ENCODE data around the gene INPP4B.

INPP4B gene

DNA sequence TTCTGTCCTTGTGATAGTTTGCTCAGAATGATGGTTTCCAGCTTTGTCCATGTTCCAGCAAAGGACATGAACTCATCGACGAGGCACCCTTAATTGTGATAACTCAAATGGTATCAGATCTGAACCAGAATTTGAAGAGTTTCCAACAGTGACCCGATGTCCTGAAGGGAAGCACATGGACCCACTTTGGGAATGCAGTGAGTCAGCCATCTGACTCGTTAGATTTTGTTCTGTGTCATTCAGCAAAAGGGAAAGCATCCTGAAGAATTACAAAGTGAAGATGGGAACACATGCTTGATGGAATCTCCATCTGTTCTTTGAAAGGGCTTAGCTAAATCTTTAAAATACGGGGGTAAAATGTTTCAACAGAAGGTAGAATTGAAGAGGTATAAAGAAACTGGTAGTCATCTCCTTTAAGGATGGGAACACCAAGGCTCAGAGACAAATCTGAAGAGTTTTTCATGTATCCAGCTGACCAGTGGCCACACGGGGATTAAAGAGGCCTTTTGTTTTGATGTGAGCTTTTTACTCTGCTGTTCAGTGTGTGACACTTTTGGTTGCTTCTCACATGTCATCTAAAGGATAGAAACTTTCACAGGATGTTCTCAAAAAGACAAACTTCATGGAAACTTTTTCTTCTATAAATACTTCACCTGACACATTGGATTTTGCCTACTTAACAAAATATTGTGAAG lies 393.8 kb downstream of the INPP4B start:
- no peak for DNase-seq

DNA sequence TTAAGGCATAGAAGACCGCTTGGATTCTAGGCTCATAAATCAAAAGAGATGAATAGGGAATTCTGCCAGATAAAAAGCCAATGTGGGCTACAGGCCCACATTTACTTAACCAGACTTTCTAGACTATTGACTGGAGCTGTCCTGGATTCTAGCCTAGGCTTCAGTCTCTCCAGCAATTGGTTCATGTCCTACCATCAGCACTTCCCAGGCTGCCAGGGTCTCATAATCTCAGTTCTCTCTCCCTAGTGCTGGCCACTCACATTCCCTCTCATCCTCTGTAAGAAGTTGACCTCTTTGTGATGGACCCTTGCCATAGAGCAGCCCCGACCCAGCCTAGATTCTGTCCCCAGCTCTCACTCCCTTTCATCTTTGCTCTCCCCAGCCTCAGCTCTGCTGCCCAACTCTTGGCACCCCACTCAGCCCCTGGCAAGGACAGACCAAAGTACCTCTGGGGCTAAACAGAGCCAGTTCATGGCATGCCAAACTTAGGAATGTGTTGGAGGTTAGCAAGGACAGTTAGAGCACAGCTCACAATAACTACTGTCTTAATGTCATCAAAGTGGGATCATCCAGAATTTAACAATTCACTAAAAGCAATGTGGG lies 396.2 kb downstream of the INPP4B start:
- no peak for DNase-seq

DNA sequence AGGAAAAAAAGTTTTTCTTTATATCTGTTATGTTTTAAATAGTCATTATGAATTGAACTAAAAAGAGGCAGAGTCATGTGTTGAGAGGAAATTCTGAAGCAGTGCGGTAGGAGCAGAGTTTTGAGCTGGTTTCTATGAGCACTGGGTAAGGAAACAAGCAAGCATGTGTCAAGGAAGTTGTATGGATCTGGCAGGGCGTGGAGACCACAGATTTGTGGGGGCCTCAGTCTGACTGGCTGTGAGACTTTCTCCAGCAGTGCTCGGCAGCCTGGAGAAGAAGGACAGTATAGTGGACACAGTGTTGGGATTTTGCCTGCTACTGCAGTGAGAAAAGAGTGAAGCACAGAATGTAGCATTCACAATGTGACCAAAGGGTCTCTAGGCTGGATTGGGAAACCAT lies 399.1 kb downstream of the INPP4B start:
- DNase-seq: no peak

DNA sequence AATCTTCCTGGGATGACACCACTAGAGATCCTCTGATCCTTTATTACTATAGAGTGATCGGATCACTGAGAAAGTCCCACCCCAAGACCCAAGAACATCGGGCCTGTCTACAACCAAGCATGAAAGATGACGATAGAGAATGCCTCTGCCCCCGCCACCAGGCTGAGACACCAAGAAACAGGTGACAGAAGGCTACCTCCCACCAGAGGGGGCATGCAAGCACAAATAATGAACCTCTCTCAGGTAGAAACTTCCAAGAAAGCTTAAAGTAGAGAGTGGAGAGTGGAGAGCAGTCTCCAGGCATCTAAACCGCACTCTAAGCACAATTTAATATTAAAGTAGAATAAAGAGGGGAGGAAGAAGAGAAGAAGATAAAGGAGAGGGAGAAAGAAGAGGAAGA lies 402.6 kb downstream of the INPP4B start:
- DNase-seq: no peak

DNA sequence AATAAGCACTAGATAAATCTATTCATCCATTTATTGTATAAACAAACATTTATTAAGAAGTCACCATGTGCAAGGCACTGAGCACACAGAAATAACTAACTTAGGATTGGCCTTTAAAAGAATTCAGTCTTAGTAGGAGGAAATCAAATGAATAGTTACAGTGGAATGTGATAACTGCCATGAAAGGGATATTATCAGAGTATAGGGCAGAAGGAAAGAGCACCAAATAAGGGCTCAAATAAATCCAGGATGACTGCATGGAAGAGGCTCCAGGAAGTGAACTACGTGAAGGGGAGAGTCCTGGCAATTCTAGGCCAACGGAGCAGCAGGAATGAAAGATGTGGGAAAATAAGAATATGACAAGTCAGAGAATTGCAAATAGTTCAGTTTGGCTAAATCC lies 406.0 kb downstream of the INPP4B start:
- no peak for DNase-seq

DNA sequence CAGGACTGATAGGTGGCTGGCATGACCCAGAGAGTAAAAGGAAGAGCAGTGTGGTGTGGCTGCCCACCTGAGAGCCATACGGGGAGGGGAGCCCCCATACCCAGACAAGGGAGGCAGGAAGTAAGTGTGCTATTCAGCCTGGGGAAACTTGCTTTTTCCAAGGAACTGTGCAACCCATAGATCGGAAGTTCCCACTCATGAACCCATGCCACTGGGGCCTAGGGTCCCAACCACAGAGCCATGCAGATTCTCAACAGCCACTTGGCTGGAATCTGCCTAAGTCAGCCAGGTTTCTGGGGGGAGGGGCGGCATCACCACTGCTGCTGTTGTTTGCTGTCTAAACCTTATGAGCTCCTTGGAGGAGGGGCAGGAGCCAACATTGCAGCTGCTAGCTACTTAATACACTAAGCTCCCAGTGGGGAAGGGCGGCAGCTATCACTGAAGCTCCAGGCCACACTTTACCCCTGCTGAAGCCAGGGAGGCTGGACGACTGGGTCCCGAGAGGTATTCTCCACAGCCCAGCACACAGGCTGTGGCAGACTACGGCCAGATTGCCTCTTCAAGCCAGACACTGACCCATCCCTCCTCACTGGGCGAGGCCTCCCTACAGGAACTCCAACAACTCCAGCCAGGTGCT lies 410.4 kb downstream of the INPP4B start:
- DNase-seq: no peak

DNA sequence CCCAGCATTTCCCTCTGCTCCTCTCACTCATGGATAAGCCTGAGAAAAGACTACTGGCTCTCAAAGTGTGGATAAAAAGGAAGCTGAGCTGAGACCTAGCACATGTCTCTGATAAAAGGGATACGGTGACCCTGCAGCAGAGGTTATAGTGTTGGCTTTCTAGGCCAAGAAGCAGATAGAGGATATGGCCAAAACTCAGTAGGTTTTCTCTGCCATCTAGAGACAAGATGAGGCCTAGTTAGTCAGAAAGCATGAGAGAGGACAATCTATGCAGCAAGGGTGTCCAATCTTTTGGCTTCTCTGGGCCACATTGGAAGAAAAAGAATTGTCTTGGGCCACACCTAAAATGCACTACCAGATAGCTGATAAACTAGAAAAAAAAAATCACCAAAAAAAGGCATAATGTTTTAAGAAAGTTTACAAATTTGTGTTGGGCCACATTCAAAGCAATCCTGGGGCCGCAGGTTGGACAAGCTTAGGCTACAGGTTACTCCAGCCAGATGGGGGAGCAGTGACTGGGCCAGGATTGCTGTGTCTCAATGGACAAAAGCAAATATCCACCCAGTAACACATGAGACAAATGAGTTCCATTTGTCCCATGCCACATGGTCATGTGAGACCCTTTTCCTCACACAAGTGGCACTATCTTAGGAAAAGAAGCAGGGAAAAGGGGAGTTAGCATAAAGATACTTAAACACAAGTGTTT lies 411.4 kb downstream of the INPP4B start:
- no peak for DNase-seq

DNA sequence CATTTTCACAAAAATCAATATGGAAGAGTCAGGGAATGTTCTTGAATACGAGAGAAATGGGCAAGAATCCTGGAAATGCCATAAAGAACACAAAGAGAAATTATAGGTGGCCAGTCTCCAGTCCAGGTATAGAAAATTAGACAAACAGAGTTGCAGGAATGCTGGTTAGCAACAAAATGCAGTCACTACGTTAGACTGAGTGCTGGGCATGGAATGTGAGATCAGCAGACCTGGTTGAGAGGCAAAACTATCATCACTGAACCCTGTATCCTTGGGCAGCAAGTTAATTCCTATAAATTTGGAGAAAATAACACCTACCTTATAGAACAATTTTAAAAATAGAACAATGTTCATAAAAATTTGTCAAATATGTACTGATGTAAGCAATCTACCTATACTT lies 417.4 kb downstream of the INPP4B start:
- DNase-seq: no peak

DNA sequence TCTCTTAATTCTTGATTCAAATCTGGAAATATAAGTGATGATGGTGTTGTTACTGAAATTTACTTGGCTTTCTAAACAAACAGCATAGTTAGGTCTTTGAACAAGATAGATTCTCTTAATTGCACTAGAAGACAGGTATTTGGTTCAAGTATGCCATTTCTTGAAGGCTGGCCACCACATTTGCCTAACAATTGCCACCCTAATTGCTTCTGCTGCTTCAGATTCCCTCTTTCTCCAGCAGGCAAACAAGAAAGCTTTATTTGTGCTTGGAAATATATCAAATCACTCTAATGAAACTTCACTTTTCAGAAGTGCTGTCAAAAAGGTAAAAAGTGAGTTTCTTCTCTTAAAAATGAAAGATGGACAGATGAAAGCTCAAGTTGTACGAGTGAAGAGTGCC lies 418.6 kb downstream of the INPP4B start:
- no peak for DNase-seq

DNA sequence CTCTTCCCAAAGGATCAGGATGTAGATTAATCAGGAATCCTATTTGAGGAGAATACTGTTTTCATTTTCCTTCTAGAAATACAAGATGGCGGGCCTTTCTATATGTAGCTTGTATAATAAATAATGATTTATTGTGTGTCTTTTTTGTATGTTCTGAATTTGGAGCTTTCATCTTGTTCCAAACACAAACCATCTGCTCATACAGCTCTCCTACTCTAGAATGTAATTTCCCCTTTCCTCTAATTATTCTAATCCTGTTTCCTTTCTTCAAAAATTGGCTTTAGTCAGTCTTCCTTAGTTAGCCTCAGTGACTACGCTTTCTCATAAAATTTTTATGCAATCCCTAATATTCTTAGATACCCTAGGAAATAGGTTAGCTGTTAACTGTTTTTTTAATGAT lies 422.2 kb downstream of the INPP4B start:
- DNase-seq: no peak

DNA sequence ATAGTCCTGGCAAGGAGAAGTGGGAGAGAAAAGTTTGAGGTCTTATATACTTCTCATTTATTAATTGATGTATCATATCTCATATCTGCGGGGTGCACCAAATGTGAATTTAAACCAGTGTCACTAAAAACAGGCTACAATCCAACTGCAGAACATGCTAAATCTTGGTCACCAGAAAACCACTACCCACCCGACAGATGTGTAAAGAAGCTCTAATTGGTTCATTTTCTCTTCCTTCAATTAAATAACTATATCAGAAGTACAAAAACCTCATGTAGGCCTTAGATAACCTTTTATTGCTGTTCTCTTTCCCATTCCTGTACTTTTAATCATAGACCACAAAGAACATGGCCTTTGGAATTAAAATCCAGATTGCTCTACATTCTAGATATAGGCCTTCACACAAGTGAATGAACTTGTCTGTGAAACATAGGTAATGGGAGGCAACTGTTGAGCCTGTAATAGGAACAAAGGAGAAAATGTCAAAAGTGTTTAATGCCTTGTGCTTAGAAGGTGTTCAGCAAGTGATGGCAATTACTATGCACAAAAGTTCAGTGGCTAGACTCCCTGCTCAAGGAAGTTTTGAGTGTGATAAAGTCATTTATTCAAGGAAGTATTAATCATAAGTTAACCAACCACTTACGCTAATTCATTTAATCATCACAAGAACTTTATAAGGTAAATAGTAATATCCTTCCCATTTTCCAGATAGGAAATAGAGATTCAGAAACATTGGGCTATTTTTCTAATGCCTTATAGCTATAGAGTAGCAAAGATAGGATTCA lies 425.6 kb downstream of the INPP4B start:
- DNase-seq: no peak

DNA sequence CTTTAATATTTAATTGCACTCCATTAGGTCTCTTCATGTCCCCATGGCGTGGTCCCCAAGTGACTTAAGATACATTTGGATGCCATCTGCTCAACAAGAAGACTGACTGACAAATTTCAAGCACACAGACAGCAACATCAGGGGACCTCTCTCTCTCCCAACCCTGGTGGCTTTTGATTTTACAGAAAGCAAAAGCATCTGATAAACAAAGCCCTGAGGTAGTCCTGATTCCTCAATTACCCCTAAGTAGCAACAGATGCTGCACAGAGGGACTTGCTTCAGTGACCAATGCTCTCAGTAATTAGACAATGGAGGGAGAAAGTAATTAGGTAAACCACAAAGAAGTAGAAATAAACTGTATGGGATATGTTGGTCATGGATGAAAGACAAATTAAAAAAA lies 426.4 kb downstream of the INPP4B start:
- no peak for DNase-seq

DNA sequence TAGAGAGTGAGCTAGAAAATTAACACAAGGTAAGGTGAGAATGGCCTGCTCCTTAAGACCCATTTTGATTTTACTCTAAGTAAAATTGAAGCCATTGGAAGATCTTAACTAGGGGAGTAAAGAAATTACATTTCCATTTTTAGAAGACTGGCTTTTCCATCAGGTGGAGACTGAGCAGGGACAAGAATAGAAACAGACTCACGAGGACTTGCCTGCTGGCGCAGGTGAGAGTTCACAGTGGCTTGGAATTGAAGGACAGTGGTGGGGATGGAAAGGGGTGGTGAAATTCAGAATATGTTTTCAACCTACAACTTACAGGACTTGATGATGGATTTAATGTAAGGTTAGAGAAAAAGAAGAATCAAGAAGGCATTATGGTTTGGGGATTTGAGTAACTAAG lies 427.4 kb downstream of the INPP4B start:
- no peak for DNase-seq

DNA sequence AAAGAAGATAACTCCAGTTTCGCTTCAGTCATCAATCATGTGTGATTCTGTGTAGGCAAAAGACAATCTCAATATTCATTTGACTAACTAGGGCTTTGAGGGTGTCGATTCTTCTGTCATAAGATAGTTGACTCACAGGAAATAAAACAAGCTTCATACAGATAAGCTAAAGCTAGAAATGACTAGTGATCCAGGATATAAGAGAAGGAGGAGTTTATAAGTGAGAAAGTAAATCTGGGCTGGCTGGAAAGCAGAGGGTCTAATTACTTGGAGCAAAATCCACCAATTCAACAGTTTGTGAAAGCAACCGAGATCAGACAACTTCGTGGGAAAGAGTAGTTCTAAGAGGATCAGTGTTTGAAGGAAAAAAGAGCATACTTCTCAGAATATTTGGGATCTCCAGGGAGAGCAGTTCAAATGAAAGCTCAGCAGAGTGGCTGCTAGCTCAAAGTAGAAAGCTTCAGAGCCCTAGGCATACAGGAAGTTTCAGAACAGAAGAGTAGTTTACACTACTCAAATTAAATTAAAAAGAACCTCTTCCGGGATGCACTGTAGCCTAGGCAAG lies 429.3 kb downstream of the INPP4B start:
- DNase-seq: no peak

DNA sequence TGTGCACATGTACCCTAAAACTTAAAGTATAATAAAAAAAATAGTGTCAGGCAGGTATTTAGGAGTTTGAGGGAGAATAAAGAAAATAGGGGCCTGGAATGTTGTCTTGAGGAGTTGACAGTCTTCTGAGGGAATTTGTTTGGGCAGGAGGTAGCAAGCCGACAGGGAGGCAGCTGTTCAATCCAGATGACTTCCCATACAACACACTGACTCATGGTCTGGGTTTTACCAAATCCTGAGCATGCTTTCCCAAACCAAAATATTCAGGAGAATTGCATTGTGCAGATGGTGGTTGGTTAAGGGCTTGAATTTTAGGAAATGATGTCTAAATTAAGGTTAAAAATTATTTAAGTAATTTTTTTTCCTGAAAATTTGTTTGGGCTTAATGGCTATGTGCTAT lies 430.0 kb downstream of the INPP4B start:
- no peak for DNase-seq

DNA sequence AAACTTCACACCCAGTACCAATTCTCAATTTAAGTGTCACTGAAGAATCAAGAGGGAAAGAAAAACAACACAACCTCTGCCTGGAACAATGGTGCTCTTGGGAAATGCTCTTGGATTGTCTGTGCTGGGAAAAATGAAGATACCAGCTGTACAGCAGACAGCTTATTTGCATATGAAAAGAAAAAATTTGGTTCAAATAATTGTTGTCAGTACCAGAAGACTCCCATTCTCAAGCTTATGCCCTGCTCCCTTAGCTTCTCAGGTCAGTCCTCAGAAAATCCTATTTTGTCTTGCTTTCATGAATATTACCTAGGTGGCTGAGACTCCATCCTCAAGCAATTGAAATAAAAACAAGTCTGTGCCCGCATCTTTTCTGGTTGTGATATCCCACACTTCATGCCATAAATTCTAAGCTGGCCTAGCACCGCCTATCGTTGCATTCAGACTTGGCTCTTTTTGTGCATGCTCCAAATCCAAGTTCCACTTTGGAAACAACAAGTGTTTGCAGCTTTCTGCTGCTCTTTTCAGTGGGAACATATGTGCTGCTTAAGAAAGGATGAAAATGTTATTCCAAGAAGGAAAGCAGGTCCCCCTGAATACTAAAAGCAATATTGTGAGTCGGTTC lies 431.6 kb downstream of the INPP4B start:
- no peak for DNase-seq

DNA sequence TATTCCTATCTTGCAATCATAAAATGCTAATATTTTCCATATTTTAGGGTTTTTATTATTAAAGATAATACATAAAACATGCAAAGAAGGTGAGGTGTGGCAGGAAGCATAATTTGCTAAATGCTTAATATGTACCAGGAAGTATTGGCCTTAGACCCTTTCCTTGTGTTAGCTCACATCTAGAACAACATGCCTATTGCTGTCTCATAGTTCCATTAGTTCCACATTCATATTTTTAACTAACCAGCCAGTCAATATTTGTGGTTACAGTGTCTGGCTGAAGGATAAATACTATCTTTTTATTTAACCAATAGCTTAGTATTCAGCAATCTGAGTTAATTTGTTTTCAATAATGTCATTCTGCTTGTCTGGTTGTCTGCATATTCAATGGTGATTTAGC lies 432.6 kb downstream of the INPP4B start:
- no peak for DNase-seq

DNA sequence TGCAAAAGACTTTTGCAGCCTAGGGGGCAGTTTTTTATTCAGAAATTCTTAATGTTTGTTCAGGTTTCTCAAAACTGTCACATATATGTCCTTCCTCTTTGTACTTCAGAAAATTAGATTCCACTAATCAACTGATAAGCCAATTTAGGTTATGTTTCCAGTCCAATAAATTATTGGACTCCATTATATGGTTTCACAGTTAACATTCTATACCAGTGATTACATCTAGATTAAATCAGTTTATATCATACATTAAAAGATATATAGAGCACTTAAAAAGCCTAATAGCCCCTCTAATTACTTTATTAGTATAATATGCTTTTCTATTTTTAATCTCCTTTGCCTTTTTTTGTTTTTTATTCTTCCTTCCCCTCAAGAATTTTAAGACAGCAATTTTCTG lies 434.1 kb downstream of the INPP4B start:
- DNase-seq: no peak

DNA sequence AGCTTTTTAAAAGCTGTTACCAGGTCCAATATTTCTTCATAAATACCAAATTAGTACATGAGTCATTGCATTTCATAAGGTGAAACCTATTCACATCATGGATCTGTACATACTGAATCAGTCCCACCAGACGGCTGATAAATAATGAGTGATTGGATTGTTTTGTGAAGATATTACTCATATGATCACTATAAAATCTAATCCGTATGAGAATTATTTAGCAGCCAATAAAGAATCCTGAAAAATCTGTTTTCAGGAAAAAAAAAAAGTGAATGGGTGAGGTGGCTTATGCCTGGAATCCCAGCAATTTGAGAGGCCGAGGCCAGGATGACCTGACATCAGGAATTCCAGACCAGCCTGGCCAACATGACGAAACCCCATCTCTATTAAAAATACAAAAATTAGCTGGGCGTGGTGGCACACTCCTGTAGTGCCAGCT lies 438.1 kb downstream of the INPP4B start:
- DNase-seq: no peak

DNA sequence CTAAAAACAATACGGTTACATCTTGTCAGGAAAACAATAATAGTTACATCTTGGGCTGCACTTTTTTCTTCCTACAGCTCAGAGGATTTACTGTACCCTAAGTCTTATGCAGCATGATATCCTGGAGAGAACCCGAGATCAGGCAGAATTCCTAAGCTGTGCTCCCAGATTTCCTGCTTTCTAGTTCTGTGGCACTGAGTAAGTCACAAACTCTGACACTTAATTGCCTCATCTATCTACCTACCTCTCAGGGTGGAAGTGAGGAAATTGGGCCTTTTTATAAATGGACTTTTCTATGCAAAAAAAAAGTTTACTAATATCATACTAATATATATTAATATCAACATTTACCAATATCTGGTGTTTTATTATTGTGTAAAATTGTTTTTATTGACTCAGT lies 438.5 kb downstream of the INPP4B start:
- no peak for DNase-seq

DNA sequence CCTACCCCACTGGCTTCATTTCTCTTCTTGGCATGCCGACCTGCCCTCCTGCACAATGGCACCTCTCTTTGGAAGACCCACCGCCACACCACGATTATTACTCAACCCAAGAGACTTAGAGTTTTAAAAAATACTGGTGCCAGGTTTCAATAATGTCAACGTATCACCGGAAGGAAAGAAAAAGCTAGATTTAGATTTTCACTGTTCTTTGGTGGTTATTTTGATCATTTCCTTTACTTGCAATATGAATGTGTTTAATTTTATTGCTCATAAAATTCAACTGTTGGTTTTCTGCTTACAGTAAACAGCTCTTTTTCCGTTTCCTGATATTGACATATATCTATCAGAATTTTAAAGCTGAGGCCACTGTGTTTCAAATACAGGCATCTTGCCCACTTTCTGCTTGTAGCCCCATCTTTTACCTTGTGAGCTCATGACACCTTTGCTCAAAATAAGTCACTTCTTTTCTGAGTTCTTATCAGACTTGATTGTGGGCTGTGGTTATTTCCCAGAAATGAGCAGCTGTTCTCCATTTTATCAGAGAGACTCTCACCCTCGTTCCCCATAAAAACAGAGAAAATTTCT lies 439.1 kb downstream of the INPP4B start:
- DNase-seq: no peak

DNA sequence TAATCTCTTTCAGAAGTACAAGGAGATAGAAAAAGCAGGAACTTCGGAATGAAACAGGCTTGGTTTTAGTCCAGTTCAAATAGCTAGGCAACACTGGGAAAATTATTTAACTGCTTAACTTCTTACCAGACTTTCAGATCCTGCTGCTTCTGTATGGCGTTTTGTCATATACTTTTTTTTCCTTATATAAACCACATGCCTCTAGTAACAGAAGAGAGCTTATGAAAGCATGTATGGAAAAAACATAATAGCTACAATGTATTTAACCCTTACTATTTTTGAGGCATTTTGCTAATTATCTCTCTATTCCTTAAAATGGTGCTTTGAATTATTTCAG lies 439.6 kb downstream of the INPP4B start:
- DNase-seq: no peak
